Measurements from ENCODE around the gene ADCY2.

Gene ADCY2

DNA sequence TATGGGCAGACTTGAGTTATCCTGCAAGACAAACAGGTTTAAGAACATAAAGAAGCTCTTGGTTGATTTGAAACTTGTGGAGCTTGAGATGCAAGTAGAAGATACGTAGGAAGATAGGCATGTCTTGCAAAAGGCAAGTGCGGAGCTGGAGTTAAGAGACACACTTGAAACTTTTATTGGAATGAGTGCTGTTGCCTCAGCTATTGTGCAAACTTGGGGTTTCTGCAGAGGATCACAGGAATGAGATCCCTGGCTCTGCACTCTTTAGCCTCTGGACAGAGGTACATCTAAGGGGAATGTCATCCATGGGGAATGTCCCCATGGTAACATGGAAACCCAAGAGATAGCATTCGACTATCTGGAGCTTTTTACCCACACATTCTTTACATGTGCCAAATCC, 121.1 kb downstream of the ADCY2 start:
- DNase-seq: no peak

DNA sequence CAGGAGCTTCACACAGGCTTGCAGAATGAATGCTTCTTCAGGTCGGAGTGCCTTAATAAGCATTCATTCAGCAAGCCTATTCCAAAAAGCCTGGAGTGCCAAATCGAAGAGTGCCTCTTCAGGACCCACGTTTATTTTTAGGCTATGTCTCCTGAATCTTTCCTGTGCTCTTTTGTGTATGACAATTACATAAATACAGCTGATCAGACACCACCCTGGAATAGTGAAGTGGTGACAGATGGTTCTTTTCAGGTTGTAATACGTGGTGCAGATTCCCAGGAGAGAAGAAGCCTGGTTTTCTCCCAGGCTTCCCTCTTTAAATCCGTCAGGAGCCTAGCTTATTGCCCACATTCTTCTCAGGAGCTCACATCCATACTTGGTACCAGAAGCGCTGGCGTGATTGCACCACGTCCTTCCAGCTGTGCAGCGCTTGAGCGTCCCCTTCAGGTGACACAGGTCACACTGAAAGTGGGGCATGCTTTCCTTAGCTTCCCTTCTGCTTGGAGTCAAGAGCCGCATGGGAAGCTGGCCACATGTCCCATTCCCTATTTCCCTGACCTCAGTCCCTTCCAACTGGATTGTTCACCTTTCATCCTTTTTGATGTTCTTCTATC, 123.1 kb downstream of the ADCY2 start:
- no peak for DNase-seq

DNA sequence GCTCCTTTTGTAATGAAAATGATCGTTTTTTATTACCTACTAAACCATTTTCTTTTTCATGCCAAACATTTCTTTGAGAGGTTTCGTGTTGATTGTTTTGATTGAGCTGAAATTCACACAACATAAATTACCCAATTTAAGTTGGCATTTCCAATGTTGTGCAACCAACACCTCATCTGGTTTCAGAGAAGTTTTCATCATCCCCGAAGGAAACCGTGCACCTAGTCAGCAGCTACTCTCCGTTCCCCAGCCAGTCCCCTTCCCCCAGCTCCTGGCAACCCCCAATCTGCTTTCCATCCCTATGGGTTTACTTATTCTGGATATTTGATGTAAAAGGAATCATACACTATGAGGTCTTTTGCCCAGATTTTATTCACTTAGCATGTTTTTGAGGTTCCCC, 123.6 kb downstream of the ADCY2 start:
- DNase-seq: no peak

DNA sequence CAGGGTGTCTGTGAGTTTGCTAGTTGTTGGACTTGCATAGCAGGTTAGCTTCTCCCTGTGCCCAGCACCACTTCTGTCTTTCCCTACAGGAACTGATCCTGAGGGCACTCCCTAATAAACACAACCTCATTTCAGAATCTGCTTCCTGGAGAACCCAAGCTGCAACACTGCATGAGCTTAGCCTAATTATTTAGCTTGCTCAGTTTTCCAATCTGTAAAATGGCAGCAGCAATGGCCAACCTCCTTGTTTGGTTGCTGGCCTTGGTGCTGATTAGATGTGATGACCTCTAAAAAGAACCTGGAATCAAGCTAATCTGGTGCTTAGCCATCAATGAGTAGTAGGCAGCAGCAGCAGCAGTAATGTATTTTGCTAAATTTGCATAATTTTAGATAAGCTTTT, 133.9 kb downstream of the ADCY2 start:
- no peak for DNase-seq

DNA sequence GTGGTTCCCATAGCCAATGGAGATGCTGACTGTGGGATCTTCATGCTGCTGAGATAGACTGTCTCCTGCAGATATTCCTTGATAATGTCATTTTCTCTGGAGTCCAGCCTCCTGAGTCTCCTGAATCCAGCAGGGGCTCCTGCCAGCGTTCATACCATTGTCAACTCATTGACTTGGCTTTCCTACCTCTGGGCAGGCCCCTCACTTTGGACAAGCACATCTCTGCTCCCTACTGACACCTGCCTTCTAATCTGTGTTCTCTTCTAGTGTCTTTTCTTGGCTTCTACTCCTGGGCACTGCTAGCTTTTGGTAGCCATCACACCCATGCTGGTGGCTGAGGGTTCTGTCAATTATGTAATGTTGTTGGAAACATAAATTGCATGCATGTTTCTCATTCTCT, 138.0 kb downstream of the ADCY2 start:
- no peak for DNase-seq

DNA sequence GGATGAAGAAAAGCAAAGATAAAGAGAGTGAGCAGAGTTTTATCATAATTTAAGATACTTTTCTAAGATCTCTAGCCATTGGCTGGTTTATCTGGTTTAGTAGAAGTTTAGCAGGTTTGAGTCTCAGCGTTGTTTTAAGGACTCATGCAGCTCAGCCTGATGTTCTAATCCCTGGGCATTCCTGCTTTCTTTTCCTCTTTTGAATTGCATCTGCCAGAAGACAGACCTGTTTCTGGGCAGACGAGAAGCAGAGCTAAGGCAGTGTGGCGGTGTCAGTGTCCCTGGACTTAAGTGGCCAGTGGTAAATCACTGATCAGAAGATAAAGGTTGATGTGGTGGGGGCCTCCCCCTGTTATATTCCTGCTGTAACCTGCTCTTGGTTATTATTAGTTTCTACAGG, 138.6 kb downstream of the ADCY2 start:
- DNase-seq: no peak

DNA sequence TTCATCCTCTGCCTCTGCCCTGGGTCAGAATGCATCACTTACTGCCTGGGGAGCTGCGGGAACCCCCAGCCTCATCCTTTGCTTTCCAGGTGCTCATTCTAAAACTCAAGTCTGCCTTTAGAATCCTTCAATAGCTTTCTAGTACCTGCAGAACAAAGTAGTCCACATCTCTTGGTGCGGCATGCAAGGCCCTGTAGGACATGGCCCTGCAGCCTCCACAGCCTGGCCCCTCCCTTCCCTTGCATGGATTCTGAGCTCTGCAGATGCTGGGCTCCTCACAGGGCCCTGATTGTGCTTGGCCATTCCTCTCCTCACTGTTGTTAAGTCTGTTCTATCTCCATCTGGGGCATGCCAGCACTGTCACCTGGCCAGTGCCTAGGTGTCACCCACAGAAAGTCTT, 141.6 kb downstream of the ADCY2 start:
- DNase-seq: no peak

DNA sequence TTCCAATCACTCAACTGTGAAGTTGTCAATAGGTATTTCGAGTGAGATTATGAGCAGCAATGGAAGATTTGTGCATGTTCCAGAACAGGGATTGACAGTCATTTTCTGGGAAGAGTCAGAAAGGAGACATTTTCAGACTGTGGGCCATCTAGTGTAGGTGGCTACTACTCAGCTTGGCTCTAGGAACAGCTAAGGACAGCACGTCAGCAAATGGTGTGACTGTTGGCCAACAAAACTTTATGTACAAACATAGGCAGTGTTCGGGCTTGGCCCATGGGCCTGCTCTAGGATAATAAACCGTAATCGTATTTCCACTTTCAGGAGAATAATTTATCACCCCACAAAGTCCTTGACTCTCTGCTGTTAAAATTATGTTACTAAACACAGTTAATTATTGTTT, 143.6 kb downstream of the ADCY2 start:
- DNase-seq: no peak

DNA sequence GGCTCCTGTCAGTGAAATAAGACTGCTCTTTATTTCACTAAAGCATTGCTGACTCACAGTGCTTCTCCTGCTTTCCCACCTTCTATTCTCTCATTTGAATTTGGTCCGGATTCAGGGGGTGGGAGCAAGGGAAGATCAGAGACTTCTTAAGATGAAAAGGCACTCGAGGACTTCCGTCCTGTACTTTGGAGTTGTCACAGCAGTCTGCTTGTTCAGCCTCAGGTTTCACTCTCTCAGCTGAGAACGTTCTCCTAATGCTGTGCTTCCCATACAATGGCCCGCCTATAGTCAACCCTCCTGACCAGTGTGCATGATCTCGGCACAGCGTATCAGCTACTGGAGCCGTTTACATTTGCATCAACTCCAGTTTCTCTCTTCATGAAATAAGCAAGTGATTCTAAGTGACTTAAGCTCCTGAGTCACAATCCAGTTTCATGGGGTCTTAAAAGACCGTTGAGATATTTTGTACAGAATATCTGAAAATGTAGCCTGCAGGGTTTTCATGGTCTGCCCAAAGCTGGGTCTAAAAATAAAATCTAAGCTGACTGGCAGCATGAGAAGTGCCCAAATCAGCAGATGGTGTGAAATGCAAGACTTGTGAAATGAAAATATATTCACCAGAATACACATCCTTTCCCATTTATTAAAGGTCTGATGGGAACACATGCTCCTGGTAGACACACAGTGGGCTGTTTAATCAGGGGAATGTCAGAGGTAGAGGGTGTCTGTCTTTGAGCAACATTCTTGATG, 145.0 kb downstream of the ADCY2 start:
- no peak for DNase-seq

DNA sequence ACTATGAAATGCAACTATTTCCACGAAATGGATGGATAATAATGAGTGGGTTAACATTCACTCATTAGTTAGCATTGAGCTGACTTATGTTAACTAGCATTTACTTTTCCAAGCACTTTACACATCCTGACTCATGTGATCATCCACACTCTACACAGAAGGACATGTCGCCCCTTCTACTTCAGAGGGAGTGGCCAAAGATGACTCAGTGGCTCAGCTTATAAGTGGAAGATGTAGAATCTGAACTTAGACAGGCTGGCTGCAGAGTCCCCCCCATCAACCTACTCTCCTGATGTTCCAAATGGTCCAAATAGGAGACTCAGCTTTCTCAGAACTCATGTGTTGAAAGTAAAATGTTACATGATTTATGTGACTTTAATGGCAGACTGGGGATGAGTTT, 146.0 kb downstream of the ADCY2 start:
- no peak for DNase-seq

DNA sequence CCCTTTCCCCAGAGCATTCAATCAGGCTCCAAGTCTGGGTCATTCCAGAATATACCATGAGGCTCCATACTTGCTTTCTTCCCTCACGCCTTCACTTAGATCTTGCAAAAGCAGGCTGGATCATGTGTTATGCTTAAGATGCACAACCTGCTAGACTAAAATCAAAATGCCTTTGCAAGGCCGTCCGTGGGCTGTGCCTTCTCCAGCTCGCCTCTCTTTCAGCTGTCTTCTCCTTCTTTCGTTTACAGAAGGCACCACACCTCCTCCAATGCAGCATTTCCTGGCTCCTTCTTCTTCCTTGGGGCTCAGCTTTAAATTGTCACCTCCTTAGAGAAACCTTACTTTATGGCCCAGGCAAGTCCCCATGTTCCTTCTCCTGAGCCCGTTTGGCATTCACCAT, 150.6 kb downstream of the ADCY2 start:
- no peak for DNase-seq

DNA sequence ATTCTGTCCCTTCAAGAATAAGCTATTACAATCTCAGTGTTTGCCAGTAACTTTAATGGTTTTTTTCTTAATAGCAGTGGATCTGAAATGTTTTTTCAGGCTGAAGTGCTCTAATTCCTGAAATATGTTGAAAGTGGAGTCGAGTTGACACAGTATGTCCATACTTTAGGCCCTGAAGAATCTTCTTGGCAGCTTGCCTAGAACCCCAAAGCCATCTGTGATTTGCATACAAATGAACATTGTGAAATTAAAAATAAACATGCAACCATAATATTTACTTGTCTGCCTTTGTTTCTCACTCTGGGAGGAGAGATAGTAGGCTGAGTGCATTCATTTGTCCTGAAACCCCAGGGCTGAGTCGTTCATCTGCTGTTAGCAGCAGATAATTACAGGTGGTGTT, 152.7 kb downstream of the ADCY2 start:
- no peak for DNase-seq

DNA sequence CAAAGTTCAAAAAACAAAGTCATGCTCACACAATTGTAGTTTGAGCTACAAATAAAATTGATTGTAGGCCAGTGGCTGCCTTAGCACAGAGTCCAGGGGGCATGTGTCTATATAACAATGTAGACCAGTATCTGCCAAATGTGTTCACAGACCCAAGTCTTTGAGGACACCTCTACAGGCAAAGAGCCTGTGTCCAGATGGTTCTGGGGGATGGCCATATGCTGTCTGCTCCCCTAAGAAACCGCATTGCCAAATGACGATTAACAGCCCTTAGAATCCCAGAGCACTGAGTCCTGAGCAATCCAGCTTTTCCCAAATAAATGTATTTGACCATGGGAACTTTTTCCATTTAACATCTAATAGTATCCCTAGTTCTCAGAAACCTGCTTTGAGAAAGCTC, 169.6 kb downstream of the ADCY2 start:
- no peak for DNase-seq

DNA sequence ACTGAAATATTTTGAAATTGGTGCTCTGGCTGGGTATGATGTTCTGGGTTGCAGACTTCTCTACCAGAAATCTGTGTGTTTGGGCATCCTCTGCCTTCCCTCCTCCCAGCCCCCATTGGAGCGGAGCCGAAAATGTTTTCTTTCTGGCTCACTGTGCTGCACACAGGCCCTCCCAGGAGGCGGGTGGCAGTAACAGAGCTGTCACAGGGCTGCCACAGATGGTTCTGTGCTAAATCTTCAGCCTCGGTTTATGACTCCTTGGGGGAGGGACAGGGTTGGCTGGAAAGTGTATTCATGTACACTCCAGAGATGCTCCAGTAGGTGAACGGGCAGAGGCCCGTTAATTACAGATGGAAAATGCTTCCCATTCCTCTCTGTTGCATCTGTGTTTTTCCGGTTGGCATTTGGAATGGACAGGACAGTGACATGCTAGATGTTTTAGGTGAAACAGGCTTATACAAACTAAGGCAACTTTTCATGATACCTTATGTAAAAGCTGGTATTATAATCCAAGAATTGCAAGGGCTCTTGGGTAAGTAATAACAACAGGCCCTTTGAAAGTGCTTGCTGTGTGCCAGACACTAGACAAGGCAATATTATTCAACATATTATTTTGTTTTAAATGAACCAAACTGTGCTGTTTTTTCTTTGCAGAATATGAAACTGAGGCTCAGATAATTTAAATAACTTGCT, 180.2 kb downstream of the ADCY2 start:
- DNase-seq: no peak

DNA sequence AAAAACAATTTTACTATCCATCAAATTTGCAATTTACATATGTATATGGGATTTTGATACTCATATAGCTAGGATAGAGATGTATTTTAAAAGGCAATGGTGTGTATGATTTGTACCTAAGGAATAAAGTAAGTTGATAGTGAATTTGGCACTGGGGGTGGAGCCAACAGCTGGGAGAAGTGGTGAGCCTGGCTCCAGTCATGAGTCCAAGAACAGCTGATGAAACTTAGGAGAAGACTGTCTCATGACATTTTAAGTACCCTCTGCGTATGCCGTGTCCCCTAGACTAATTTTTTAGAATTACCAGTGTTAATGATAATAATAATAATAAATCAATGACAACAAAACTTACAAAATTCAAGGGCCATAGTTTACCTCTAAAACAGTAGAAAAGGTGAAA, 181.4 kb downstream of the ADCY2 start:
- DNase-seq: no peak

DNA sequence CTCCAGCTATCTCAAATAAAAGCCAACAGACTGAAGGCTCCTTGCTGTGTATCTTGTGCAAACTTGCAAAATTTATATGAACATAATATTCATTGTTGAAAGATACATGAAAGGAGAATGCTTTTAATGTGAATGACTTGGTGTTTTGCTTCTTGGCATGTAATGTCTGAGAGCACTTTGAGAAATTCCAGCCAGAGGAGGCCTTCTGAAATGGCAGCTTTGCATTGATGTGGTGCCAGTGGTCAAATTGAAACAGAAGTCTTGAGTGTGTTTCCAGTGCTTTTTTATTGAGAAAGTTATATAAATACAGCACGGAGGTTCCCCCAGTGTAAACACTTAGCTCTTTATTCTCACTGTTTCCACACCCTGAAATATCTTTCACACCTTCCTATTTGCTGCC, 182.1 kb downstream of the ADCY2 start:
- no peak for DNase-seq

DNA sequence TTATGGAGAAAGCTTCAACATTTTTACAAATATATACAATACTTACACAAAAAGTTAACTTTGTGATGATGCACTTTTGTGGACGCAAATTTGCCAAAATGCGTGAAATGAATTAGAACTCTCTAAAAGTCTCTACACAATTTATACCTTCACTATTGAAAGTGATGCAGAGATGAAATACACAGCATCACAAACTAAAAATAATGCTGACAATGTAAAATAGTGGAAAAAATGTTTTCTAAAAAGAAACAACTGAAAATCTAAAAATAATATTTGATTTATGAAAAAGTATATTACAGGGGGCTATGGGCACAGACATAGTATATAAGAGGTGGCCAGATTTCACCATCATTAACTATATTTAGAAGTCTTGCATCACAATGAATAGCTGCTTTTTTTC, 188.8 kb downstream of the ADCY2 start:
- DNase-seq: no peak

DNA sequence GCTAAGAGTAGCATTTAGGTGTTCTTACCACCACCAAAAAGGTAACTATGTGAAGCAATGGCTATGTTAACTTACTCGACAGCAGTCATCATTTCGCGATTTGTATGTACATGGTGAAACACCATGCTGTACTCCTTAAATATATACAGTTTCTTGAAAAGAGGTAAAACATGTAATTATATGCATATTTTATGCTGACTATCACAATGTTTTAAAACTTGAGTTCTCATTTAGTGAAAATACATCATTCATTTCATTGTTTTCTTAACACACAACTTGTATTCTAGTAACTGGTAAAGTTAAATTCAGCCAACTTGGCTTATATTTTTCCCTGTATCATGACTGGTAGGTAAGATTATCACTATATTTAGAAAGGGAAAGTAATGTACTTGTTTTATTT, 189.9 kb downstream of the ADCY2 start:
- no peak for DNase-seq

DNA sequence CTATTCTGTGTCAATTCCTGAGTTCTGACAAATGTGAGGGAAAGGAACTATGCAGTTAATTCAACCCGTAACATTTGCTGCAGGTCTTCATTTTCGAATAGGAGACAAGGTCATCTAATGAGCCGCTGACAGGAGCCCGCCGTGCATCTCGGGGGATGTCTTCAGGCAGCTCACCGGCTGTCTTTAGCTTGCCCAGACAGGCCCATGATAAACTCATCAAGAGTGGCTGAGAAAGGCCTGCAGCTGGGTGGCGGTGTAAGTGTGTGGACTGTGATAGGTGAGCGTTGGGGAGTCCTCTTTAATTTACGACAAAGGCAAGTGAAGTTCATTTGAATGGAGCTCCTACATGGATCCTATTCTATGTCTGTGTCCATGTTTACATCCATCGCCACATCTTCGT, 190.5 kb downstream of the ADCY2 start:
- no peak for DNase-seq

DNA sequence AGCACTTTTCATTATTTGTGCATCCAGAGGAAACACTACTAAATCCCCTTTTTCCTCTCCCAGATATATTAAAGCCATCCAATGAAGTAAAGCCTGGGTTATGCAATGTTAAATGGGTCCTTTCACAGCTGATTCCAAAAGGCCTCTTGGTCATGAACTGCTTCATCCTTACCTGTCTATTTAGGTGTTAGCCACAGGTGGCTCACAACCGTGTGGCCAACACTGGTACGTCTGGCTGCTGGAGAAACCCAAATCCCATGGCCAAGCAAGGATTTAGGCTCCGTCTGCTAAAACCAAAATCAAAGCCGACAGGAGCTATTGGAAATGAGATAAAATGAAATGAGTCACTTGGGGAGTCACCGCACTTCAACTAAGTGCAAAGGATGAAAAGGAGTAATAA, 193.9 kb downstream of the ADCY2 start:
- DNase-seq: no peak

DNA sequence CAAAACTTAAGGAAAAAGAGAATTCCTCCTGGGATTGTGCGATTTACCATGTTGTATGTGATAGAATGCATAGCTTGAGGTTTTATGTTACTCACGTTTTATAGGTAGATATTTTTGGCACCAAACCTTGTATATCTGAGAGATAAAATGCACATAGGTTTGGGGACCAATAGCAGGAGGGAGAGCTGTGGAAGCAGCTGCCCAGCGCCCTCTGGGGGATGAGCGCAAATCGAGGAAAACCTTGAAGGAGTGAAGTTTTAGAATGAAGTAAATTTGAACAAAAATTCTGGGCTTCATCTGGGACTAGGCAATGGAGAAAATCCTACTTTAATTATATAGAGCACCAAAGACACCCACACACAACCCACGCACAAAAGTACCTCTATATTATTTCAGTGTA, 197.0 kb downstream of the ADCY2 start:
- no peak for DNase-seq

DNA sequence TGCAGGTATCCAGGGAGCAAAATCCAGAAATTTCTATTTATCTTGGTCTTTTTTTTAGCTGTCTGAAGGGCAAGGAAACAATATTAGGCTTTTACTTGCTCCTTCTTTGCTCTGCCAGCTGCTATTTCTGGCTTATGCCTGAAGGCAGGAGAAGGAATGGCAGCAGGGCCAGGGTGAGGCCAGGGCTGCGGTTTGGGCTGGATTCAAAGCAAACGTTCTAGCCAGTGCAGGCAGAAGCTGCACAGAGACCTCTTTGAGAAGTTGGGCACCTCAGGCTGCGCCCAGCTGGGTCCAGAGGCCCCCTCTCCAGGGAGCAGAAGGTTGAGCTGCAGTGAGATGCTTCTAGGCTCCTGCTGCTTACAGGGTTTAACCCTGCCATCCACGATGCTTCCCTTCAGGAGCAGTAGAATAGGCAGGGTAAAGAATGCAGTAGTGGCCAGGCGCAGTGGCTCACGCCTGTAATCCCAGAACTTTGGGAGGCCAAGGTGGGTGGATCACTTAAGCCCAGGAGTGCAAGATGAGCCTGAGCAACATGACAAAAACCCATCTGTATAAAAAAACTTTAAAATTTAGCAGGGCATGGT, 201.2 kb downstream of the ADCY2 start:
- no peak for DNase-seq

DNA sequence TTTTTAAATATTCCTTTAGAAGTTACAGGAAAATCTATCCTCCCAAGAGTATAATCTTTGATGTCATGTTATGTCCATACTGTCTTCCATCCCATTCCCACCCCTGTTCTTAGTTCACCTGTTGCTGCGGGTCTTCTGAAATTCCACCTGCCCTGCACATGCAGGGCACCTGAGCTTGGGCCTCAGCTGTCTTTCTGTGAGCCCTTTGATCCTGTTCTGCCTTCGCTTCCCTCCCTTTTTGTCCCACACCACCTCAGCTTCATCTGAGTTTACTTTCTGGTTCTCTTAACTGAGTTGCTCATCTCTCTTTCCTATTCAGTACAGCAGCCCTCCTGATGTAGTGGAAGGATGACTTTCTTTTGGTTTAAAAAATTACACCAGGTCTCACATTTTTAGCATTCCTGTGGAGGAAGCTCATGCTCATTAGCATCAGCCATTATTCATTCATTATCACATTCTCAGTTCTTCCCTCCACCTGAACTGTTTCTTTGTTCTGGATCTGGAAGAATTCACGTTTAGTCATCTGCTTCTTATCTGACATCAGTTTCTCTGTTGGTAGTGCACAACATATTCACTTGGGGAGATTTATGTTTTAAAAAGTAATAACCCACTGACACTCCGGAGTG, 211.0 kb downstream of the ADCY2 start:
- no peak for DNase-seq

DNA sequence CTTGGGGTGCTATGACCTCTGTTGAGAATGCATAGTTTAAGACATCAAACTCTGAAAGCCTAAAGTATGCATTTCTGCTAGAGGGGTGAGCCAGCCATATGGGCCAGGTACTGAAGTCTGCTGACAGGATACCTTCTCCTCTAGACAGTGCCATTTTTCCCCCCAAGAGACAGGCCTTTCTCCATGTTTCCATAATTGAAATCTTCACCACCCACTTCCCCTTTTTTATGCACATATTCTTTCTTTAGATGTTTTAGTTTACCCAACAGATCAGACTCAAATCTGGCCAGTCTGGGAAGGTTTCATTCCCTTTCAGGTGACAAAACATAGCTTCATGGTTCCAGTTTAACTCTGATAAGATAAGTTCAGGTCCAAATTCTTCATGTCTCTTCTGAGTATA, 212.8 kb downstream of the ADCY2 start:
- no peak for DNase-seq

Measured in NCI-H2081 treated with DMSO at 0.1 percent for 48 hours (cell line).